Measurements from ENCODE around the gene CPLX1.
A peak's percentile ranks its signal among the peaks of the same experiment; 100 is the strongest.
"Not testable (repeated sequence)": the region's sequence is repeated elsewhere in the genome, so short reads cannot be mapped to it uniquely, and the experiment has no call there.

The CPLX1 gene

GRCh38 chr4:768995-769394 is 56.9 kb downstream of the CPLX1 start:
- FAIRE-seq (no peak), DNase-seq (ENCODE audit: insufficient read length, low spot score) (no peak)
- TF ChIP-seq POLR2A (IDR thresholded peaks at IDR 0.05; ENCODE audit: low read depth, low read length) = no peak

GRCh38 chr4:768076-768475 is 57.9 kb downstream of the CPLX1 start:
- no peak for TF ChIP-seq POLR2A (IDR thresholded peaks at IDR 0.05; ENCODE audit: low read depth, low read length)
- DNase-seq (ENCODE audit: insufficient read length, low spot score) = no peak

GRCh38 chr4:766559-767283 is 59.2 kb downstream of the CPLX1 start:
- TF ChIP-seq POLR2A (IDR thresholded peaks at IDR 0.05; ENCODE audit: low read depth, low read length) = no peak
- no peak for FAIRE-seq
- DNase-seq (ENCODE audit: insufficient read length, low spot score) = no peak

More at GRCh38 chr4:768076-768475, 57.9 kb downstream of the CPLX1 start:
- no peak for FAIRE-seq

GRCh38 chr4:766152-766515 is 59.8 kb downstream of the CPLX1 start:
- TF ChIP-seq POLR2A (IDR thresholded peaks at IDR 0.05; ENCODE audit: low read depth, low read length) = no peak
- no peak for FAIRE-seq
- peak; percentile 66 for DNase-seq (ENCODE audit: insufficient read length, low spot score)

GRCh38 chr4:764405-765169 is 61.3 kb downstream of the CPLX1 start:
- DNase-seq (ENCODE audit: insufficient read length, low spot score) (no peak), FAIRE-seq (no peak)
- no peak for TF ChIP-seq POLR2A (IDR thresholded peaks at IDR 0.05; ENCODE audit: low read depth, low read length)

GRCh38 chr4:763922-764321 is 62.0 kb downstream of the CPLX1 start:
- DNase-seq (ENCODE audit: insufficient read length, low spot score) (no peak), FAIRE-seq (no peak)
- no peak for TF ChIP-seq POLR2A (IDR thresholded peaks at IDR 0.05; ENCODE audit: low read depth, low read length)

- TF ChIP-seq POLR2A (IDR thresholded peaks at IDR 0.05; ENCODE audit: low read depth, low read length) = no peak
- DNase-seq (ENCODE audit: insufficient read length, low spot score) = no peak
- FAIRE-seq = no peak
Observed at GRCh38 chr4:763191-763810, 62.6 kb downstream of the CPLX1 start.

GRCh38 chr4:762211-763190 is 63.4 kb downstream of the CPLX1 start:
- no peak for FAIRE-seq

GRCh38 chr4:761739-762138 is 64.2 kb downstream of the CPLX1 start:
- no peak for TF ChIP-seq POLR2A (IDR thresholded peaks at IDR 0.05; ENCODE audit: low read depth, low read length)
- FAIRE-seq (no peak), DNase-seq (ENCODE audit: insufficient read length, low spot score) (no peak)

More at GRCh38 chr4:762211-763190, 63.4 kb downstream of the CPLX1 start:
- DNase-seq (ENCODE audit: insufficient read length, low spot score) = no peak
- TF ChIP-seq POLR2A (IDR thresholded peaks at IDR 0.05; ENCODE audit: low read depth, low read length) = no peak

GRCh38 chr4:761086-761485 is 64.8 kb downstream of the CPLX1 start:
- TF ChIP-seq POLR2A (IDR thresholded peaks at IDR 0.05; ENCODE audit: low read depth, low read length) = no peak
- no peak for DNase-seq (ENCODE audit: insufficient read length, low spot score)
- no peak for FAIRE-seq

GRCh38 chr4:760616-761015 is 65.3 kb downstream of the CPLX1 start:
- FAIRE-seq (no peak), DNase-seq (ENCODE audit: insufficient read length, low spot score) (no peak)
- TF ChIP-seq POLR2A (IDR thresholded peaks at IDR 0.05; ENCODE audit: low read depth, low read length) = no peak

- FAIRE-seq; DNase-seq (ENCODE audit: insufficient read length, low spot score): not testable (repeated sequence)
Observed at GRCh38 chr4:759810-760209, 66.1 kb downstream of the CPLX1 start.

- no peak for TF ChIP-seq POLR2A (IDR thresholded peaks at IDR 0.05; ENCODE audit: low read depth, low read length)
- DNase-seq (ENCODE audit: insufficient read length, low spot score) (no peak), FAIRE-seq (no peak)
Observed at GRCh38 chr4:757111-757510, 68.8 kb downstream of the CPLX1 start.

All from H54 (cell line).